Testis (tissue), 3 donors: ENCODE data around the gene SELENOP. TPM values are rescaled to one million over a fixed set of nuclear protein-coding genes. Genes with fewer than 3 reads are reported as not detected.

ENCODE experiments used
- DNase-seq: peaks from one replicate; pipeline ENCODE4 v3.0.0-alpha.2; 2019
- H3K27ac ChIP-seq, 2 donors: fragments of 200-600 bp; sonication (generic); one replicate each; pipeline ENCODE4 v1.5.1; 2019
- H3K27me3 ChIP-seq: fragments of 200-600 bp; sonication (generic); one replicate; pipeline ENCODE4 v1.5.1; 2019
- H3K36me3 ChIP-seq: fragments of 200-600 bp; sonication (generic); one replicate; pipeline ENCODE4 v1.5.1; 2017; ENCODE audit warnings: low read depth; ENCODE audit errors: missing control alignments
- H3K4me1 ChIP-seq: fragments of 200-600 bp; sonication (generic); one replicate; pipeline ENCODE4 v1.5.1; 2019
- H3K4me3 ChIP-seq, 2 donors: fragments of 200-600 bp; sonication (generic); one replicate each; pipeline ENCODE4 v1.5.1; 2017 to 2019
- H3K9me3 ChIP-seq: fragments of 200-600 bp; sonication (generic); one replicate; pipeline ENCODE4 v1.5.1; 2017
- POLR2A ChIP-seq: fragments of 450-650 bp; IDR thresholded peaks from one replicate; pipeline ENCODE4 v1.6.1; 2017; ENCODE audit warnings: antibody characterized with exemption, mild to moderate bottlenecking, moderate library complexity
- WGBS, 2 donors: methylation state at CpG; one replicate each; pipeline ENCODE4 v1.1.5; 2018; 5-methylcytosine and 5-hydroxymethylcytosine counted together
- intact Hi-C: fragments of 100-400 bp; cut with DNase I; formaldehyde crosslinking; loops from one replicate; pipeline ENCODE4 v1.15.1; 2023; ENCODE audit warnings: low total_unique reads
- polyA plus RNA-seq: library from polyadenylated mRNA; stranded (reverse); fragments of 350-450 nt; fragmentation: Illumina TruSeq; extraction: RNeasy Lipid Tissue Mini Kit (QIAGEN cat#74804); gene quantifications from one replicate; pipeline ENCODE4 v1.2.3, GENCODE V29; 2014; ENCODE audit warnings: low read depth, low replicate concordance; ENCODE audit not compliant: insufficient read depth
- total RNA-seq, 2 donors: library from RNA; depleted of rRNA; stranded (reverse); fragments of >200 nt; gene quantifications; one replicate each; pipeline ENCODE4 v1.2.3, GENCODE V29; 2016
- TF ChIP-seq, protein P1 (sequence below), 3 experiments: fragments of 450-650 bp in 2 of 3; fragments of 200-600 bp in 1 of 3; sonication (generic) in 1 of 3; IDR thresholded peaks; one replicate each; pipeline ENCODE4 v1.5.1; 2016 to 2019; ENCODE audit warnings: antibody characterized with exemption in 3 of 3, mild to moderate bottlenecking in 2 of 3, moderate library complexity in 1 of 3

SELENOP gene
- total and polyA plus RNA-seq, 3 donors from 2014 or later, result 52.1 to 156 (median 125) TPM

DNA sequence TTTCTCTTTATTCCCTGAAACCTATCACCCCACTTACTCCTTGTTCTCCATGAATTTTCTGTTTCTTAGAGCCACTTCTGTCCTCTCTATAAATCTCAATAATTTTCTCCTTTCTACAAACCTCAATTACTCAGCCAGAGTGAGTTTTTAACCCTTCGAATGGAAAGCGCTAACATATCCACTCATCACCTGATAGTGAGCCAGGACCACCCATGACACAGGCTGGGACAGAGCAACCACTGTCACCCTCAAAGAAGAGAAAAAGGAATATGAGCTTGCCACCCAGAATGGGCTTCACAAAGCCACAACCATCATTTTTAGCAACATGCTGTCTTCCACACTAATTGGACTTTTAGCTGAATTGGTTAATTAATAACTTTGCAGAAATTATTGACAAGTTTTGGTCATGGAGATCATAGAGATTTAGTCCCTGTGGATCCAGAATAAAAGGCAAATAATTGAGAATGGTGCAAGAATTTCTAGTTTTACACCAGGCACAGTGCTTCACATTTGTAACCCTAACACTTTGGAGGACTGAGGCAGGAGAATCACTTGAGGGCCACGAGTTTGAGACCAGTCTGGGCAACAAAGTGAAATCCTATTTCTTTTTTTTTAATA is 32.1 kb upstream of the SELENOP start:
- peaks cover 25% of the 10 kb centered on the region for H3K4me1 ChIP-seq
- no peak overlapping the region for H3K27ac ChIP-seq
- 84 to 90% methylated on average over 3 of the region's 3 CpGs for WGBS, 2 donors

DNA sequence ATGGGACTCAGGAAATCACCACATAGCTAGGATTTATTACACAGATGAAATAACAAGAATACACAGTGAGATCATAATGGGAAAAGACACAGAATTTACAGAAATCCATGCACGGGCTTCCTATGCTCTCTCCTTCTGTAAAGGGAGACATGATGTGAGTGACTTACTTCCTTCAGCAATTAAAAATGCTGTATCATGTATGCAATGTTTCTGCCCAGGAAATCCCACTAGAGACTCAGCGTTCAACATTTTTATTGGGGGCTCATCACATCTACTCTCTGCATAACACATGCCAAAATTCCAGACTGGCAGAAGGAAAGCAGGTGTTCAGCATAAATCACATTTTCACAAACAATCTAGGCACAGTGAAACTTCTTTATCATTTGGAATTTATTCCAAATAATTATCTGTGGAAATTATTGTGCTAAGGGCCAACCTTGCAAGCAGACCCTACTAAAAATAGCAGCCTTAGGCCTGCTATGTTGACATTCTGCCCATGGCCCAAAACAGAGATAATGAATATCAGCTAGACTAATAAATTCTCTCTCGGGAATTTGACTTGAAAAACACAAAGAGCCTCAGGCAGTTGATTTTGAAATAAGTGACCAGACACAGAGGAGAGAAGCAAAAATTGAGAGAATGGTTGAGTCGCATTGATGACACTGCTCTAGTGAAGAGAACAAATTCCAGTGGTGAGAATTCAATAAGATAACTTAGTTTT is 31.4 kb upstream of the SELENOP start:
- peak; percentile 44 for DNase-seq
- WGBS, 2 donors, result 36 to 48% methylated on average over 4 of the region's 4 CpGs
- no peak overlapping the region for H3K4me3 ChIP-seq
- no peaks in the 10 kb centered on the region for H3K9me3 ChIP-seq
- TF ChIP-seq, protein P1, sequence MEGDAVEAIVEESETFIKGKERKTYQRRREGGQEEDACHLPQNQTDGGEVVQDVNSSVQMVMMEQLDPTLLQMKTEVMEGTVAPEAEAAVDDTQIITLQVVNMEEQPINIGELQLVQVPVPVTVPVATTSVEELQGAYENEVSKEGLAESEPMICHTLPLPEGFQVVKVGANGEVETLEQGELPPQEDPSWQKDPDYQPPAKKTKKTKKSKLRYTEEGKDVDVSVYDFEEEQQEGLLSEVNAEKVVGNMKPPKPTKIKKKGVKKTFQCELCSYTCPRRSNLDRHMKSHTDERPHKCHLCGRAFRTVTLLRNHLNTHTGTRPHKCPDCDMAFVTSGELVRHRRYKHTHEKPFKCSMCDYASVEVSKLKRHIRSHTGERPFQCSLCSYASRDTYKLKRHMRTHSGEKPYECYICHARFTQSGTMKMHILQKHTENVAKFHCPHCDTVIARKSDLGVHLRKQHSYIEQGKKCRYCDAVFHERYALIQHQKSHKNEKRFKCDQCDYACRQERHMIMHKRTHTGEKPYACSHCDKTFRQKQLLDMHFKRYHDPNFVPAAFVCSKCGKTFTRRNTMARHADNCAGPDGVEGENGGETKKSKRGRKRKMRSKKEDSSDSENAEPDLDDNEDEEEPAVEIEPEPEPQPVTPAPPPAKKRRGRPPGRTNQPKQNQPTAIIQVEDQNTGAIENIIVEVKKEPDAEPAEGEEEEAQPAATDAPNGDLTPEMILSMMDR (IDR thresholded peaks at IDR 0.05), result no peak
- H3K27me3 ChIP-seq, result no peaks in the 10 kb centered on the region
- peaks cover 25% of the 10 kb centered on the region for H3K4me1 ChIP-seq
- intact Hi-C loops, result no loop called here
- no peaks in the 10 kb centered on the region for H3K36me3 ChIP-seq
- H3K27ac ChIP-seq, result no peak overlapping the region

More for the DNA sequence above, 32.1 kb upstream of the SELENOP start:
- TF ChIP-seq POLR2A, result no peak
- TF ChIP-seq, protein P1 (IDR thresholded peaks at IDR 0.05), result no peak
- Histone ChIP-seq H3K9me3 (no peaks in the 10 kb centered on the region), H3K27me3 (no peaks in the 10 kb centered on the region), H3K4me3 (no peak overlapping the region), H3K36me3 (no peaks in the 10 kb centered on the region)
- intact Hi-C loops, result no loop called here
- no peak for DNase-seq

GRCh38 chr5:42840842-42841567 is 29.3 kb upstream of the SELENOP start:
- H3K36me3 ChIP-seq, result no peaks in the 10 kb centered on the region
- intact Hi-C loops, result no loop called here
- no peak for DNase-seq
- peak overlapping the region in 1 of 2 donors; percentile 77 for H3K27ac ChIP-seq
- no peaks in the 10 kb centered on the region for H3K9me3 ChIP-seq
- H3K27me3 ChIP-seq, result no peaks in the 10 kb centered on the region
- TF ChIP-seq POLR2A, result no peak
- TF ChIP-seq, protein P1 (IDR thresholded peaks at IDR 0.05), result no peak
- peaks cover 25% of the 10 kb centered on the region for H3K4me1 ChIP-seq
- WGBS, 2 donors, result 61 to 62% methylated on average over 5 of the region's 5 CpGs
- H3K4me3 ChIP-seq, result no peak overlapping the region

DNA sequence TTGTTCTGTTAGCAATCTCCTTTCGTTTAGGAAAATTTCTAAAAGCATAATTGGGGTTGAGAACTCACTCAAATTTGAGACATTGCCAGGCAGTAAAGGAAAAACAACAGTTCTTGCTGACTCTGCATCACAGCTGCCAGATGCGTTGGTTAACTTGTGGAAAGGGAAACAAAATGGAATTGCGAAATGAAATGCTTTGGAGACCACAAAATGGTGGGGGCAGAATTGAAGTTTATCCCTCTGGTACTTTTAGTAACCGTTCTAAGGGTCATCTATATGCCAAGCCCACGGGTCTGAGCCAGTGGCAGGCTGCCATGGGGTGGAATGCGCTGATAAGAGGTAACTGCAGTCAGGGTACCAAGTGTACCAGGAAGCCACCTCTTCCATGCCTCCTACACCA is 28.6 kb upstream of the SELENOP start:
- no peak for TF ChIP-seq POLR2A
- TF ChIP-seq, protein P1 (IDR thresholded peaks at IDR 0.05), result no peak
- no peaks in the 10 kb centered on the region for H3K9me3 ChIP-seq
- H3K4me1 ChIP-seq, result peaks cover 25% of the 10 kb centered on the region
- H3K36me3 ChIP-seq, result no peaks in the 10 kb centered on the region
- peak; percentile 76 for DNase-seq
- intact Hi-C loops, result no loop called here
- H3K27me3 ChIP-seq, result no peaks in the 10 kb centered on the region
- H3K4me3 ChIP-seq, result no peak overlapping the region
- peak overlapping the region in 1 of 2 donors; percentile 77 for H3K27ac ChIP-seq
- WGBS, 2 donors, result 20 to 40% methylated on average over 6 of the region's 6 CpGs
